GM21526 (cell line): ENCODE results near the gene MPHOSPH8.
A peak's percentile ranks its signal among the peaks of the same experiment; 100 is the strongest.

Experiments
- ATAC-seq: cut with Tn5 transposase; IDR thresholded peaks from one replicate; pipeline ENCODE4 v1.9.1; 2021; ENCODE audit warnings: moderate library complexity; ENCODE audit not compliant: unreplicated experiment, low FRiP score

Gene MPHOSPH8

GRCh38 chr13:19633479-19634255 is at the start of gene MPHOSPH8:
MPHOSPH8 (plus strand) TSS chr13:19633659; CDS start chr13:19633749, 90 bp downstream.
- peak; percentile 99 for ATAC-seq

- ATAC-seq: peak; percentile 67
Observed at GRCh38 chr13:19586904-19587634, 46.4 kb upstream of the MPHOSPH8 start.

- peak; percentile 57 for ATAC-seq
Observed at GRCh38 chr13:19587635-19588300, 45.7 kb upstream of the MPHOSPH8 start.

GRCh38 chr13:19589312-19589711 is 44.1 kb upstream of the MPHOSPH8 start:
- no peak for ATAC-seq

DNA sequence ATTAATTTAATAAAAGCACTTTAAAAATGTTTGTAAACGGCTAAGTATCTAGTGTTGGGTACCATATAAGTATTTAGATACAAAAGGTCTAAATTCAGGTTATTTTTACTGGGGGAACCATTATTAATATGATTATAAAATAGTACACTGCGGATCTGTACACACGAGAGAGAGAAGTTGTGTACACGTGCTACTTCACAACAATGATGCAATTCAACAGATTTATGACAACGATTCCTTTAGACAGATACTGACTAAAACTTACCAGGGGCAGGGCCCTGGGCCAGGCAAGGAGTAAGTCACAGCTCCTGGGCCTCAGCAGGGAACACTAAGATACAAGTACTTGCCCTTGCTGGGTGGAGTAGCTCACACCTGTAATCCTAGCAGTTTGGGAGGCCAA is 43.0 kb upstream of the MPHOSPH8 start:
- no peak for ATAC-seq

- ATAC-seq: no peak
Observed at GRCh38 chr13:19591864-19592263, 41.6 kb upstream of the MPHOSPH8 start.

DNA sequence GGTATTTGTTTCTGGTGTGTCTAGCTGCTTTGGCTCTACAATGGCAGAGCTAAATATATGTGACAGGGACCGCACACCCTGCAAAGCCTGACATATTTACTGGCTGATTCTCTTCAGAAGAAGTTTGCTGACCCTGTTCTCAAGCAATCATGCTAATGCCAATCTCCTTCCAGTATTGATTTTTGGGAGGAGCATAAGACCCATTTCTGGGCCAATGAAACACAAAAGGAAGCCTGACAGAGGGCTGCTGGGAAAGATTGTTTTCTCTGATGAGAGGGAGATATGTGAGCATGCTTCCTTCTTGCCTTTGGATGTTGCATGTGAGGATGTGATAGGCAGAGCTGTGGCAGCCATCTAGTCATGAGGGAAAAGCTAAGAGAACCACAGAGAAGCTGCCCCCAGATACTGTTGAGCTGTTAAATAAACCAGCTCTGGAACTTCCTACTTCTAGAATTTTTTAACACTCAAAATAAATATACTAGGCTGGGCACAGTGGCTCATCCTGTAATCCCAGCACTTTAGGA is 40.7 kb upstream of the MPHOSPH8 start:
- ATAC-seq: no peak

DNA sequence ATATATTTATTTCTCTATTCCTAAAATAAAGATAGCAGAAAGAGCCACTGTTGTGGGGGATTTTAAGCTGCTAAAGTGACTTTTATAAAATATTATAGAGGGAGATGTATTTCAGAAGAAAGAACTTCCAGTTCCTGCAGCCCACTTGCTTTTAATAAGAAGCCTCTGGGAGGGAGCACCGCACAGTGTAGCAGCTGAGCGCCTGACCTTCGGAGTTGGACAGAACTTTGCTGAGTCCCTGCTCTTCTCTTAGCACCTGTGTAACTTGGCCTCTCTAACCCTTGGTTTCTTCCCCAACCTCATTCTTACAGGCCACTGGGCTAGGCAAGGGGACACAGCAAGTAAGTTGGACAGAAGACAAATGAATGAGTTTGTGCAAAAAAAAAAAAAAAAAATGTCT is 37.4 kb upstream of the MPHOSPH8 start:
- ATAC-seq: no peak

- ATAC-seq: no peak
Observed at GRCh38 chr13:19596960-19597361, 36.5 kb upstream of the MPHOSPH8 start.

- no peak for ATAC-seq
Observed at GRCh38 chr13:19597523-19597922, 35.9 kb upstream of the MPHOSPH8 start.

GRCh38 chr13:19601749-19602725 is 31.4 kb upstream of the MPHOSPH8 start:
- peak; percentile 87 for ATAC-seq

DNA sequence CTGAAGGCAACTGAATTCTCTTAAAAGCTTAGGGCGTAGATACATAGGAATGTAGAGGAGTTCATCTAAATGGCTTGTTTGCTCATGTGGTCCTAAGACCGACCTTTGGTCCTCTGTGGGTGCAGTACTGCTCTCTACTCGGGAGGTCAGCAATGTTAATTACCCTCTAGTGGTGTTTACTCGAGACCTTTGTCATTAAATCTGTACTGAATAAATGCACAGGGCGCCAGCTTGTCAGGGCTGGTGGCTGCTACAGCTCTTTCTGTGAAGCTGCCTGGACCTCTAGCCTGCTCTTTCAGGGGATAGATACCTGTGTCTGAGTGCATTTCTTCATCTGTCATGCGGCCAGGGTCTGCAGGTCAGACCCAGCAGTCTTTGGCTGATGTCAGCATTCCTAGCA is 29.2 kb upstream of the MPHOSPH8 start:
- no peak for ATAC-seq

- ATAC-seq: no peak
Observed at GRCh38 chr13:19605161-19605955, 28.1 kb upstream of the MPHOSPH8 start.

DNA sequence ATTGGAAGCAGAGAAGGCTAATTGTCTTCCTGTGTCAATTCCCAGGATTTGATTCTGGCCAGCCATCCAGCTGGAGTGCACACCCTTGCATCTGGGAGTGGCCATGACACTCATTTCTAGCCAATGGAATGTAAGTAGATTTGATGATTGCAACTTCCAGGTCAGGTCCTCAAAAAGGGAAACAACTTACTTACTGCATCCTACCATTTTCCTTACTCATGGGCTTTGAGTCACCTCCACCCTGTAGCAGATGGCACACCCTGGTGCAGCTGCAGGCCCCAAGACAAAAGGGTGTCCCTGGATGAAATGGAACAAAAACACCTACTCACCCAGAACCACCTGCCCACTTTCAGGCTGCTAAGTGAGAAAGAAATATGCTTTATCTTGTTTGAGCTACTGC is 27.3 kb upstream of the MPHOSPH8 start:
- ATAC-seq: no peak

GRCh38 chr13:19606737-19607136 is 26.7 kb upstream of the MPHOSPH8 start:
- no peak for ATAC-seq

GRCh38 chr13:19607523-19608078 is 25.9 kb upstream of the MPHOSPH8 start:
- ATAC-seq: no peak

- ATAC-seq: no peak
Observed at GRCh38 chr13:19618977-19619376, 14.5 kb upstream of the MPHOSPH8 start.

GRCh38 chr13:19622193-19622592 is 11.3 kb upstream of the MPHOSPH8 start:
- no peak for ATAC-seq

DNA sequence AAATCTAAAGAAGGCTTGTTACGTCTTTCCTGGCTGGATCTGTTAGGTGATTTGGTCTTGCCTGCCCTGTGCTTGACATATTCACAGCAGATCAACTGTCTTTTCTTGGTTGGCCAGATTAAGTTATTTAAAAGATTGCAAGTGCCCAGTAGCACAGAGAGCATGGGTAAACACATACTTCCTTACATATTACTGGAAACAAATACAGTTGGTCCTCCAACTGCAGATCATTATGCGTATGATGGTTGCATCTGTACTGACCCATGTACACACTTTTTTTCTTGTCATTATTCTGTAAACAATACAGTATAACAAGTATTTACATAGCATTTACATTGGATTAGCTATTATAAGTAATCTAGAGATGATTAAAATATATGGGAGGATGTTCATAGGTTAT is 9.2 kb upstream of the MPHOSPH8 start:
- ATAC-seq: no peak
